Activated naive CD4-positive, alpha-beta T cell treated with anti-CD3 and anti-CD28 coated beads, Interleukin-2, amount 50 U/mL, for 24 hours (primary cell): Measurements from ENCODE around the gene APOL1.
"Not testable (repeated sequence)": the region's sequence is repeated elsewhere in the genome, so short reads cannot be mapped to it uniquely, and the experiment has no call there.

Source experiments
- H3K27ac Mint-ChIP-seq: one replicate; pipeline ENCODE4 v1.8.0; 2021; ENCODE audit warnings: mild to moderate bottlenecking, mixed read lengths
- H3K27me3 Mint-ChIP-seq: one replicate; pipeline ENCODE4 v1.8.0; 2021; ENCODE audit warnings: mixed read lengths
- H3K36me3 Mint-ChIP-seq: one replicate; pipeline ENCODE4 v1.8.0; 2021; ENCODE audit warnings: mixed read lengths
- H3K4me1 Mint-ChIP-seq: one replicate; pipeline ENCODE4 v1.8.0; 2021; ENCODE audit warnings: mixed read lengths
- H3K4me3 Mint-ChIP-seq: one replicate; pipeline ENCODE4 v1.8.0; 2021; ENCODE audit warnings: mild to moderate bottlenecking, mixed read lengths
- H3K9me3 Mint-ChIP-seq: one replicate; pipeline ENCODE4 v1.8.0; 2021; ENCODE audit warnings: mixed read lengths

APOL1 gene

DNA sequence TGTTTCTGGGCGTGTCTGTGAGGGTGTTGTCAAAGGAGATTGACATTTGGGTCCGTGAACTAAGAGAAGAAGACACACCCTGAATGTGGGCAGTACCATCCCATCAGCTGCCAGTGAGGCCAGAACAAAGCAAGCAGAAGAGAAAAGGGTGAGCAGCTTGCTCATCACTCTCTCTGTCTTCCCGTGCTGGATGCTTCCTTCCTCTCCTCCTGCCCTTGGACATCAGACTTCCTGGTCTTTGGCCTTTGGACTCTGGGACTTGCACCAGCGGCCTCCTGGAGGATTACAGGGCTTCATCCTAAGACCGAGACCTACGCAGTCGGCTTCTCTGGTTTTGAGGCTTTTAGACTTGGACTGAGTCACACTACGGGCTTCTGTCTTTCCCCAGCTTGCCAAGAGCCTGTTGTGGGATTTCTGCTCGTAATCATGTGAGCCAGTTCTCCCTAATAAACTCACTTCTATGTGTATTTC is 32.4 kb upstream of the APOL1 start:
- H3K4me3 Mint-ChIP-seq, result no peak overlapping the region
- H3K36me3 Mint-ChIP-seq, result no peaks in the 10 kb centered on the region
- H3K9me3 Mint-ChIP-seq, result no peaks in the 10 kb centered on the region
- H3K27ac Mint-ChIP-seq, result no peak overlapping the region
- no peaks in the 10 kb centered on the region for H3K27me3 Mint-ChIP-seq
- peaks cover 24% of the 10 kb centered on the region for H3K4me1 Mint-ChIP-seq

DNA sequence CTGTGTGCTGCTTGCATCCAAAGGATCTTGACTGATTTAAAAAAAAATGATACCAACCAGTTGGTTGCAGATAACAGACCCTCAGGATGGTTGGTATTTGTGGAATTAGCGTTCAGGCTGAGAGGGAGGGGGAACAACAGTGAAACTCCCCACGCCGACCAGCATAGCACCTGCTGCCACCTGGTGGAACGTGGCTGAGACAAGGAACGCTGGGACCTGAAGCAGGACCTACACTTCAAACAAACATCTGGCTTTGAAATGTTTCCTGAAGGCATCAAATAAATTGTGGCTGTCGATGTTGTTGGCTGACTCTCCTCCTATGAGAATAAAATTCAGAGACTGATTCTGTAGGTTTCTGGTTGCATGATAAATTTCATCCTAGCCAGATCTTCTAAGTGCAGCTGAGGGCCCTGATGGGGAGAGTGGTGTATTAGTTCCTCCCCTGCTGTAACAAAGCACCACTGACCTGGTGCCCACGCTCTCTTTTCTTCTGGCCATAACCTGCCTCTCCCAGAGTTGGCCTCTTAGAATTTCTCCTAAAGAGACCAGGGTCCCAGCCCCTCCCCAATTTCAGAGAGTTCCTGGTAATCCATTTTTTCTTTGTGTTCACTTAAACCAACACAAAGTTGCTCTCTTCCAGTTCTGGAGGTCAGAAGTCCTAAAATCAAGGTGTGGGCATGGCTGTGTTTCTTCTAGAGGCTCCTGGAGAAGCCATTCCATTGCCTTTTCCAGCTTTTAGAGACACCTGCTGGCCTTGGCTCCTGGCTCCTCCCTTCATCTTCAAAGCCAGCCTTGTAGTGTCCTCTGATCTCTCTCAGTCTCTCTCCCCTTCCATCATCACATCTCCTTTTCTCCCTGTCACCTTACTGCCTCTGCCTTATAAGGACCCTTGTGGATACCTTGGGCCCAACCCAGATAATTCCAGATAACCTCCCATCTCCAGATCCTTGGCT is 30.9 kb upstream of the APOL1 start:
- Mint-ChIP-seq H3K36me3 (peaks cover 3% of the 10 kb centered on the region), H3K9me3 (no peaks in the 10 kb centered on the region), H3K4me3 (peak overlapping the region; percentile 69), H3K27ac (peak overlapping the region; percentile 43), H3K27me3 (no peaks in the 10 kb centered on the region), H3K4me1 (peaks cover 24% of the 10 kb centered on the region)

DNA sequence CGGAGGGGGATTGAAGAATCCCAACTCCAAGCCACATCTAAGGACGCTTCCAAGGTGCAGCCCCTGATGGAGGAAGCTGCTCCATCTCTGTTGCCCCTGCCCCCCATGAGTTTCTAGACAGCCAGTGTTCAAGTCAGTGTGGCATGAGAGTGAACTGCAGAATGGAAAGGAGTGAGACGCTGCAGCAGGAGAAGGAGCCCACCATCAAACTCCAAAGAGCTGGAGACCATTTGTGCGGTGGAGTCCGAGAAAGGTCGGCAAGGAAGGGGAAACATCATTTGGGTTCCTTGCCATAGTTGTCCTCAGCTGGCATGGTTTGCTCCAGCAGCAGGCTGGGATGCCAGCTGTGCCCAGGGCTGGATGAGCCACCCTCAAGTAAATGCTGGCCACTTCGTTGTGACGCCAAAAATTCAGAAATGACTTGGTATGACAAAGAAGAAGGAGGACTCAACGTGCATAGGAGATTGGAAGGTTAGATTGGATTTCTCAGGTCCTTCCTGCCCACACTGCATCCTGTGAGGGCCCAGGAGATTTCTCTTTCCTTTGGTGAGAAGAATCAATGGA is 30.0 kb upstream of the APOL1 start:
- Mint-ChIP-seq H3K36me3 (peaks cover 7% of the 10 kb centered on the region), H3K4me1 (peaks cover 24% of the 10 kb centered on the region), H3K27ac (no peak overlapping the region), H3K4me3 (no peak overlapping the region), H3K9me3 (no peaks in the 10 kb centered on the region), H3K27me3 (no peaks in the 10 kb centered on the region)

DNA sequence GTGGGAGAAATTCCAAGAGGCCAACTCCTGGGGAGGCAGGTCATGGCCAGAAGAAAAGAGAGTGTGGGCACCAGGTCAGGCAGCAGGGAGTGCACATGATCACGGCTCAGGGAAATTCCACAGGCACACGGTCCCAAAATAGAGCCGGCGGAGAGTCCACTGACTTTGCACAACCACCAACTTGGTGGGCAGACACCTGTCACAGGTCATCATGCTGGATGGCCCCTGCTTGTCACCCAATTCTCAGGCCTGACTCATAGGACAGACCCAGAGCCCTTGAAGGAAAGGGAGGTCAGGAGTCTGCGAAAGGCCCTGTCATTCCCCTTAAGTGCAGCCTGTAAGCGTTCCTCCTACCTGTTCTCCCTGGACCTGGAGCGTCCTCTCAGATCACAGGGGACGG is 29.4 kb upstream of the APOL1 start:
- Mint-ChIP-seq H3K4me3 (no peak overlapping the region), H3K4me1 (peaks cover 24% of the 10 kb centered on the region), H3K27ac (no peak overlapping the region), H3K27me3 (no peaks in the 10 kb centered on the region), H3K9me3 (no peaks in the 10 kb centered on the region), H3K36me3 (peaks cover 8% of the 10 kb centered on the region)

DNA sequence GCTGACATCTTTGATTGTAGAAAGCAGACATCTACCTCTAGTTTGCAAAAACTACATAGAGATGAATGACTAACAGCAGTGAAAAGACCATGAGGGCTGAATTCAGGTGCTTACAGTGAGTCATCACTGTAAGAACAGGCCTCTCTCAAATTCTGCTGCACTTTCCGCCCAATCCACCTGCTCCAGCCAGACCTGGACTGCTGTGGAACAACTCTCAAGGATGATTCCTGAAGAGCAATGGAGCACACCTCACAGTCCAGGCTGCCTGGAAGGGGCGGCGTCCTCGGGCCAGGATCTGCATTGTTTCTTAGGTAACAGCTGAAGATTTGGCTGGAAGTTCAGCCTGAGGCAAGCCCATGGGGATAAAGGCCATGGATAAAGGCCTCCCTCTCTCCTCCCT is 28.7 kb upstream of the APOL1 start:
- peaks cover 10% of the 10 kb centered on the region for H3K36me3 Mint-ChIP-seq
- H3K4me1 Mint-ChIP-seq, result peaks cover 24% of the 10 kb centered on the region
- H3K4me3 Mint-ChIP-seq, result no peak overlapping the region
- H3K9me3 Mint-ChIP-seq, result no peaks in the 10 kb centered on the region
- H3K27me3 Mint-ChIP-seq, result no peaks in the 10 kb centered on the region
- no peak overlapping the region for H3K27ac Mint-ChIP-seq

DNA sequence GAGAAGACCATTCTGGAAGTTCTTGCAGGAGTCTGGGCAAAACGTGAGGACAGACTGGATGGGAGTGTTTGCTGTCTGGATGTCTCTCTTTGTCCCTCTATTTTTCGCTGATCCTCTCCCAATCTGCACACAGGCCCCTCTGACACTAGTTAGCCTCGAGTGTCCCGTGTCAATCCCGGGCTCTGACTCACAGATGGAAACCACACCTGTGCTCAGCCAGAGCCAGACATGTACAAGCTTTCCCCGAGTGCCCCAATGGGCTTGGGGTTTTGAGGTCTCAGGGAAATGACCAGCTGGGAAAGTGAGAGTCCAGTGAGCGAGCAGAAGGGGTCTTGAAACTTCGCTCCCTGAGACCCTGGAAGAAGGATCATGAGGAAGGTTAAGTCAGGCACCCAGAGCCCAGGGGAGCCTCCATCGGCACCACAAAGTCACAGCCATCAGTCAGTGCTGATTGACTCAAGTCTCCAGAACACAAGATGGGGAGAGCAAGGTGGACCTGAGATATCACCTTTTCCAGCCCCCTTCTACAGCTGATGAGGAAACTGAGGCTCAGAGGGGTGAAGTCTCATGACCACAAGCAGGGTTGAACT is 27.5 kb upstream of the APOL1 start:
- H3K27me3 Mint-ChIP-seq, result no peaks in the 10 kb centered on the region
- no peak overlapping the region for H3K4me3 Mint-ChIP-seq
- H3K4me1 Mint-ChIP-seq, result peaks cover 20% of the 10 kb centered on the region

DNA sequence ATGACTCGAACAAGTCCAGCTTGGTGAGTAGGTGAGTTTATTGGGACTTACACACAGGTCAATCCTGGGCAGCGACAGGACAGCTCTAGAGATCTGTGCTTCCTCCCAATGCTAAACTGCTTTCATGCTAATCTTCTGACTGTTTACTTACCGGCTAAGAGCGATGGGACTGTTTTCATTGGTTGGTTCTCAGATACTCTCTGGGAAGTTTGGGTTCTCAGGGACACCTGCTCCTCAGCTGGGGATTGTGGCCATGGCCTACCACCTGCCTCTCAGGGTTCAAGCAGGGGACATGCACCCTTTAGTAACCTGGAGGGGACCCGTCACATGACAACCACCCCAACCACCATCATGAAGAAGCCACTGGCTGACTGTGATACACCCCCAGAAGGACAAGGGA is 26.7 kb upstream of the APOL1 start:
- Mint-ChIP-seq H3K4me1 (peaks cover 15% of the 10 kb centered on the region), H3K4me3 (no peak overlapping the region), H3K27ac (no peak overlapping the region), H3K9me3 (no peaks in the 10 kb centered on the region), H3K36me3 (peaks cover 11% of the 10 kb centered on the region), H3K27me3 (no peaks in the 10 kb centered on the region)

More for the DNA sequence above, 27.5 kb upstream of the APOL1 start:
- no peak overlapping the region for H3K27ac Mint-ChIP-seq
- H3K36me3 Mint-ChIP-seq, result peaks cover 11% of the 10 kb centered on the region
- no peaks in the 10 kb centered on the region for H3K9me3 Mint-ChIP-seq

DNA sequence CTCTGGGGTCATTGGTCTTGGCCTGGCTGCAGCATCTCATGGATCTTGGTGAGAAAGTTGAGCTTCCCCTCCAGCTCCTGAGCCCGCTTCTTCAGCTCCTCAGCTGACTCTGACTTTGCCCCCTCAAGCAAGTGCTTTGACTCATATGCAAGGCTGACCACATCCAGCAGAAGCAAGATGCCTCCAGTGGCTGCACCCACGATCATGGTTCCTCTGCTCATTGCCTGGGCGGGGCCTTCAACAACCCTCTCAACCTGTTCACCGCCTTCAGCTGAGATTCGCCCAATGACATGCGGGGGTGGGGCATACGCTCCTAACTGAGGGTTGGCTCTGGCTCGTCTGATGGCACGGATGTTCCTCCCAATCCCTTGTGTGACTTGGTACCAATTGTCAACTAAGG is 25.5 kb upstream of the APOL1 start:
- peaks cover 18% of the 10 kb centered on the region for H3K36me3 Mint-ChIP-seq
- no peaks in the 10 kb centered on the region for H3K9me3 Mint-ChIP-seq
- H3K4me1 Mint-ChIP-seq, result peaks cover 3% of the 10 kb centered on the region
- H3K27me3 Mint-ChIP-seq, result no peaks in the 10 kb centered on the region
- no peak overlapping the region for H3K4me3 Mint-ChIP-seq
- no peak overlapping the region for H3K27ac Mint-ChIP-seq

DNA sequence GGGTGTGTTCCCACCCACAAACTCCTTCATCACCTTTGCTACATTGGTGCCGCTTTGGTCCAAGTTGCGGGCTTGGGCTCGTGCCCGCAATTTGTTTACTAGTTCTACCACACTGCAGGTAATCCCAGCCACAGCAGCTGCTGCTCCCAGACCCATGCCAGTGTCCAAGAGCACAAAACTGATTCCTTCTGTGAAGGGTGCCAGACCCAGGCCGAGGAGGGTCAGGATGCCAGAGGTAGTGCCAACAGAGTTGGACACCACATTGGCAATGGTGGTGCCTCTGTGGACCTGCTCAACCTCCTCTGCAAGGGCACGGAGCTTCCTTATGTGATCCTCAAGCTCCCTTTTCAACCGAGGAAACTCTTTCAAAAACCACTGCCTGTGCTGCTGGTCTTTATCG is 25.1 kb upstream of the APOL1 start:
- Mint-ChIP-seq H3K27ac (no peak overlapping the region), H3K4me1 (no peaks in the 10 kb centered on the region), H3K27me3 (no peaks in the 10 kb centered on the region), H3K36me3 (peaks cover 20% of the 10 kb centered on the region), H3K4me3 (no peak overlapping the region), H3K9me3 (no peaks in the 10 kb centered on the region)

DNA sequence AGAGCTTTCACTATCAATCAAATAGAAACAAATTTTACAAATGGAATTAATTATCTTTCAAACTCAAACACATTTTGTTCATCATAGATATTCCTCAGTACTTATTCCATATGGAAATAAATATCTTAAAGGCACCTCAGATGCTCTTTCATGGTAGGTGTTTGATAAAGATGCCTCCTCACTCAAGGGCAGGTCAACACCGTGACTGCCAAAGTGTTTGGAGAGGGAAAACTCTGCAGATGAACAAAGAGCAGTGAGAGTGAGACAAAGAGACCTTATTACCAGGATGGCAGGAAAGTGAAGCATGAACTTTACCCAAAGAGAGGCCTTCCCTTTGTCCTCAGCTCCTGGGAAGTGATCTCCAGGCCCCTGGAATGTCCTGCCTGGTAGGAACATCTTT is 24.6 kb upstream of the APOL1 start:
- Mint-ChIP-seq H3K36me3 (peaks cover 20% of the 10 kb centered on the region), H3K27ac (peak overlapping the region; percentile 17)
- not testable (repeated sequence) for H3K4me1 Mint-ChIP-seq, H3K27me3 Mint-ChIP-seq, H3K4me3 Mint-ChIP-seq, H3K9me3 Mint-ChIP-seq

DNA sequence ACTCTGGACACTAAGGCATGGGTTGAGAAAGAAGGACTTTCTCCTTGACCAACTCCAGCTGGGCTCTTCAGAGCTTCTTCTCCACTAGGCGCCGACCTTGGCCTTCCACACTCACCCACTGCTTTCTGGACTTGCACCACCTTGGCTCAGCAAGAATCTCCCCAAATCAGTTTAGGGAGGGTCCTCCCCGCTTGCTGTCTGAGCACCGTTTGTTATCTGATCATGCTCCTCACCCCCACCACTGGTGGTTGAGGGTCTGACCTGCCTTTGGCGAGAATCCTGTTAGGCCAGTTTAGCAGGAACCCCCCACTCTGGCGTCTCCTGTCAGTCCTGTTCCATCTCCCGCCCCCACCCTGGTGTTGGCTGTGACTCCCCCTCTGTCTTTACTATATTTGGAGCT is 24.0 kb upstream of the APOL1 start:
- Mint-ChIP-seq H3K27ac (no peak overlapping the region), H3K9me3 (no peaks in the 10 kb centered on the region), H3K4me1 (peaks cover 2% of the 10 kb centered on the region), H3K4me3 (no peak overlapping the region), H3K36me3 (peaks cover 22% of the 10 kb centered on the region), H3K27me3 (no peaks in the 10 kb centered on the region)

DNA sequence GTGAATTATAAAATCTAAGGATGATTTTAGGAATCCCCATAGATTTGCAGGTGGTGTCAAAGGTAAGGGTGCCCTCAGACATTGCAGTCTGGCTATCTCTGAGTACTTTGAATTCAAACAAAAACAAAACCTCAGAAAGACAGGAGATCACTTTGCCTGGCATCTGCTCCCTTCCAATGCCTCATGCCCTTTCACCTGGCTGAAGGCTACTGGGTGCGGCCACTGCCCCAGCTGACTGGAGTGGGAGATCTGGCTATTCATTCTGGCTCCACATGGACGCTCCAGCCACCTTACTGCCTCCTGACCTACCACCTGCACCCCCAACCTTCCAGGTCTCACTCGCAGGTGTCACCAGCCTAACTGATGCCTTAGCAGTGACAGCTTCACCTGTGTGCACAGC is 23.3 kb upstream of the APOL1 start:
- peaks cover 26% of the 10 kb centered on the region for H3K36me3 Mint-ChIP-seq
- not testable (repeated sequence) for H3K27me3 Mint-ChIP-seq, H3K4me3 Mint-ChIP-seq, H3K27ac Mint-ChIP-seq, H3K9me3 Mint-ChIP-seq, H3K4me1 Mint-ChIP-seq

DNA sequence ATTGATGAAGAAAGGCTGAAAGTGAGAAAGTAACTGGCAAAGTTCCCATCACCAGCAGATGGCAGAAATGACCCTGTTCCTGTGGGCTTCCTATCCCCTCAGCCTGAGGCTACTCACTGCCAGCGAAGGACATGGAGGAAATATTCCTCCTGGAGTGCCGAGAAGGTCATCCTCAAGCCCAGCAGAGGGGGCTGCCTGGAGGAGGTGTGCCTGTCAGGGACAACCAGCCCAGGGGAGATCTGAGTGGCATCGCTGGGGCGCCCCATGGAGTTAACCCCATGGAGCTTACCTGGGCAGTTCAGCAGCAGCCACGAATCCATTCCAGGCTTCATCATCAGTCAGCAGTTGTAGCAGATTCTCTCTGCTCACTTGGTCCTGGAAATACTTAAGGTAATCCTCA is 21.9 kb upstream of the APOL1 start:
- H3K27ac Mint-ChIP-seq, H3K4me3 Mint-ChIP-seq, H3K27me3 Mint-ChIP-seq, H3K9me3 Mint-ChIP-seq: not testable (repeated sequence)
- Mint-ChIP-seq H3K4me1 (peaks cover 23% of the 10 kb centered on the region), H3K36me3 (peaks cover 40% of the 10 kb centered on the region)

DNA sequence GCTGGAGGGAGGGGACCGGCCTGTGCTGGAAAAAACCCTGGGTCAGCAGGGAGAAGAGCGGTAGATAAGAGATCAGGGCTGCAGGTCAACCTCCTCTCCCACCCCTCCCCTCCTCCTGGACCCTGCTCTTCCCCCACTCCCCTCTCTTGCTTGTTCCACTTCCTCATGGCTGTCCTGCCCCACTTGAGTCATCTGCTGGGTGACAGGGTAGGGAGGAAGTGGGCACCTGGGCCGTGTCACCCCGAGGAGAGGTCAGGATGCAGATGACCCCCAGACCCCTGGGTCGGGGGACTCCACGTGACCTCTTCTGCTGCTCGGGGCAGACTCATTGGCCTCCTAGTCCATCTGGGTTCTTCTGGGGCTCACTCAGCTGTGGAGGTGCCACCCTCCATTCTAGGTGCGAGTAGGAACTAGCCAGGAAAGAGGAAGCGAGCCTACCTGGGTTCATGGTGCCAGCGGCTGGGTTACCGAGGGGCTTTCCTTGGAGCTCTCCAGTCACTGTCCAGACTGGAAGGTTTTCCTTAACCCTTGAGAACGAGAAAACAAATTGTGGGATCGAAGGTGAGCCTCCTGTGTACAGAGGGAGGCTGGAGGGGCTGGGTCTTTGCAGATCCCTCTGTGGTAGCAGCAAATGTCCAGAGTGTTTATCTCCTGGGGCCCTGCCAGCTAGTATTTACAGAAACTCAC is 20.1 kb upstream of the APOL1 start:
- Mint-ChIP-seq H3K4me3 (no peak overlapping the region), H3K27me3 (no peaks in the 10 kb centered on the region), H3K27ac (no peak overlapping the region), H3K4me1 (peaks cover 39% of the 10 kb centered on the region), H3K9me3 (no peaks in the 10 kb centered on the region), H3K36me3 (peaks cover 39% of the 10 kb centered on the region)

DNA sequence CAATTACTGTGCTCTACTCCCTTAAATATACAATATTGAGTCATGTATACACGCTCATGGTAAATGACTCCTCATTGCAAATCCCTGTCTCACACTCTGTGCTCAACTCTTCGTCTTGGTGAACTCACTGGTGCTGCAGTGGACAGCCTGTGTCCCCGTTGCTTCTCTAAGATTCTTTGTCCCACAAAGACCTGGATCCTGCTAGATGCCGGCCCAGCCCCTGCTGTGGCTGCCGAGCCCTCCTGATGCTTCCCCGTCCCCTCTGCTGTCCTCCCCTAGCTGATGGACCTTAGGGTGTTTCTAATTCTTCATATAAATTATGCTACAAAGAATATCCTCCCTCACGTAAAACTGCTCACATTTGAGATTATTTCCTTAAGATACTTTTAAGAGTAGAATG is 19.1 kb upstream of the APOL1 start:
- H3K4me1 Mint-ChIP-seq, result peaks cover 46% of the 10 kb centered on the region
- peaks cover 39% of the 10 kb centered on the region for H3K36me3 Mint-ChIP-seq
- H3K27ac Mint-ChIP-seq, result no peak overlapping the region
- H3K27me3 Mint-ChIP-seq, result no peaks in the 10 kb centered on the region
- H3K9me3 Mint-ChIP-seq, result no peaks in the 10 kb centered on the region
- H3K4me3 Mint-ChIP-seq, result no peak overlapping the region

DNA sequence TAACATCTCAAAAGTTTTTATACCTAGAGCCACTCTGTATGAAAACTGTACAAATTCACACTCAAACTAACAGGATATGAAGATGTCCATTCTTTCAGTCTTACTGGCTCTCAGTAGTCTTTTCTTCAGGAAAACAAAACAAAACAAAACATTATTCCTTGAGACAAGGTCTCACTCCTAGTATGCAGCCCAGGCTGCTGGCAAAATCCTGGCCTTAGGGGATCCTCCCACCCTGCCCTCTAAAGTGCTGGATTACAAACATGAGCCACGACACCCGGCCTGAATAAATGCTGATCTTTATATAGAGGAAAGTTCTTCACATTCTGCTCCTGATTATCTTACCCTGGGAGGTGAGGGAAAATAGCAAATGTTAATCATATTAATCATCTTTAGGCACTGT is 18.7 kb upstream of the APOL1 start:
- Mint-ChIP-seq H3K36me3 (peaks cover 39% of the 10 kb centered on the region), H3K4me1 (peaks cover 48% of the 10 kb centered on the region), H3K27me3 (no peaks in the 10 kb centered on the region), H3K27ac (peak overlapping the region; percentile 15), H3K9me3 (no peaks in the 10 kb centered on the region), H3K4me3 (no peak overlapping the region)
